ENCODE data around the gene ZNF423. TPM values are rescaled to one million over a fixed set of nuclear protein-coding genes. Genes with fewer than 3 reads are reported as not detected.

ZNF423 gene
- total and polyA plus RNA-seq, 9 of the 15 experiments (the other 6 are each of a cell fraction or from before 2014, with no cell fraction given): not detected

- Histone ChIP-seq H3K9me3 (replicated peaks; ENCODE audit: control insufficient read depth, insufficient read depth, low read depth, low read length) (no peaks in the 10 kb centered on the region), H3K4me1 (replicated peaks in 1 of 2; ENCODE audit: control insufficient read depth in 2 of 2, insufficient read depth in 2 of 2, low read length in 2 of 2) (no peaks in the 10 kb centered on the region; a peak in 1 of 5 replicates), H3K9ac (ENCODE audit: insufficient read depth in 1 of 2, low read depth in 2 of 2, low read length in 2 of 2) (no peak overlapping the region), H3K27me3 (ENCODE audit: control insufficient read depth in 2 of 2, insufficient read depth in 2 of 2, low read length in 2 of 2) (peaks cover 7 to 37% of the 10 kb centered on the region in 2 experiments; a peak in 3 of 5 replicates), H3K27ac (ENCODE audit: extremely low read depth, low read depth, low read length) (no peak overlapping the region), H3K9me1 (ENCODE audit: control insufficient read depth, insufficient read depth, low read length) (no peaks in the 10 kb centered on the region), H3K4me2 (ENCODE audit: insufficient read depth, low read length) (no peak overlapping the region), H3K36me3 (ENCODE audit: control insufficient read depth, insufficient read depth, low read length) (no peaks in the 10 kb centered on the region), H2AFZ (ENCODE audit: low read depth, low read length) (no peak overlapping the region), H3K79me2 (ENCODE audit: control insufficient read depth, insufficient read depth, low read length) (no peaks in the 10 kb centered on the region), H3K4me3 (no peak overlapping the region), H4K20me1 (replicated peaks; ENCODE audit: control insufficient read depth, insufficient read depth, low read length) (no peaks in the 10 kb centered on the region; the same call in 1 of the 2 replicates)
- ChIA-PET CTCF (ENCODE audit: low intra/inter-chr PET ratio) (no interaction called here), POLR2A (interaction anchor here (0.7 kb wide), 1 partner anchor 13 kb away, joined by 3 read pairs; no protein-coding TSS in a partner anchor)
- ATAC-seq (no peak), DNase-seq (ENCODE audit: extremely low read depth in 1 of 4, low spot score in 3 of 4) (no peak), FAIRE-seq (no peak)
- intact Hi-C loops (cut with micrococcal nuclease): no loop called here
- in situ Hi-C loops (cut with MboI): no loop called here
- TF ChIP-seq, protein P1, sequence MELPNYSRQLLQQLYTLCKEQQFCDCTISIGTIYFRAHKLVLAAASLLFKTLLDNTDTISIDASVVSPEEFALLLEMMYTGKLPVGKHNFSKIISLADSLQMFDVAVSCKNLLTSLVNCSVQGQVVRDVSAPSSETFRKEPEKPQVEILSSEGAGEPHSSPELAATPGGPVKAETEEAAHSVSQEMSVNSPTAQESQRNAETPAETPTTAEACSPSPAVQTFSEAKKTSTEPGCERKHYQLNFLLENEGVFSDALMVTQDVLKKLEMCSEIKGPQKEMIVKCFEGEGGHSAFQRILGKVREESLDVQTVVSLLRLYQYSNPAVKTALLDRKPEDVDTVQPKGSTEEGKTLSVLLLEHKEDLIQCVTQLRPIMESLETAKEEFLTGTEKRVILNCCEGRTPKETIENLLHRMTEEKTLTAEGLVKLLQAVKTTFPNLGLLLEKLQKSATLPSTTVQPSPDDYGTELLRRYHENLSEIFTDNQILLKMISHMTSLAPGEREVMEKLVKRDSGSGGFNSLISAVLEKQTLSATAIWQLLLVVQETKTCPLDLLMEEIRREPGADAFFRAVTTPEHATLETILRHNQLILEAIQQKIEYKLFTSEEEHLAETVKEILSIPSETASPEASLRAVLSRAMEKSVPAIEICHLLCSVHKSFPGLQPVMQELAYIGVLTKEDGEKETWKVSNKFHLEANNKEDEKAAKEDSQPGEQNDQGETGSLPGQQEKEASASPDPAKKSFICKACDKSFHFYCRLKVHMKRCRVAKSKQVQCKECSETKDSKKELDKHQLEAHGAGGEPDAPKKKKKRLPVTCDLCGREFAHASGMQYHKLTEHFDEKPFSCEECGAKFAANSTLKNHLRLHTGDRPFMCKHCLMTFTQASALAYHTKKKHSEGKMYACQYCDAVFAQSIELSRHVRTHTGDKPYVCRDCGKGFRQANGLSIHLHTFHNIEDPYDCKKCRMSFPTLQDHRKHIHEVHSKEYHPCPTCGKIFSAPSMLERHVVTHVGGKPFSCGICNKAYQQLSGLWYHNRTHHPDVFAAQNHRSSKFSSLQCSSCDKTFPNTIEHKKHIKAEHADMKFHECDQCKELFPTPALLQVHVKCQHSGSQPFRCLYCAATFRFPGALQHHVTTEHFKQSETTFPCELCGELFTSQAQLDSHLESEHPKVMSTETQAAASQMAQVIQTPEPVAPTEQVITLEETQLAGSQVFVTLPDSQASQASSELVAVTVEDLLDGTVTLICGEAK (IDR thresholded peaks at IDR 0.05): no peak
- TF ChIP-seq, protein P1 (CRISPR knock-in tag; IDR thresholded peaks at IDR 0.05): no peak
- TF ChIP-seq MXI1 (IDR thresholded peaks at IDR 0.05; ENCODE audit: low read depth, low read length): no peak
- 2% methylated on average over 14 of the region's 15 CpGs for WGBS (ENCODE audit: insufficient coverage, low coverage, missing lambda C conversion rate)
- BruUV-seq (replicated peaks): no TSS peak
Measured at GRCh38 chr16:49543631-49543946, 312.3 kb downstream of the ZNF423 start.
